Large intestine (tissue), 3 donors: ENCODE data around the gene ATOSB. TPM values are rescaled to one million over a fixed set of nuclear protein-coding genes. Genes with fewer than 3 reads are reported as not detected.

ENCODE experiments used
- DNase-seq, 2 donors: peaks; one replicate each; pipeline versions ENCODE4 v3.0.0 to v3.0.0-alpha.2; 2013
- H3K27ac ChIP-seq: one replicate; pipeline ENCODE4 v1.5.1; 2013; ENCODE audit warnings: low read length
- H3K27me3 ChIP-seq: 2 replicates; pipeline ENCODE4 v1.6.1; 2013; ENCODE audit warnings: low read length; ENCODE audit not compliant: control insufficient read depth, insufficient read depth
- H3K36me3 ChIP-seq: 2 replicates; pipeline ENCODE4 v1.6.1; 2013; ENCODE audit warnings: low read length; ENCODE audit not compliant: control insufficient read depth, insufficient read depth
- H3K4me1 ChIP-seq: one replicate; pipeline ENCODE4 v1.6.1; 2013; ENCODE audit warnings: low read length; ENCODE audit not compliant: control insufficient read depth, insufficient read depth
- H3K4me3 ChIP-seq: one replicate; pipeline ENCODE4 v1.5.1; 2013; ENCODE audit warnings: low read length
- H3K9me3 ChIP-seq: one replicate; pipeline ENCODE4 v1.6.1; 2013; ENCODE audit warnings: mild to moderate bottlenecking, low read depth, low read length, moderate library complexity; ENCODE audit not compliant: control insufficient read depth
- WGBS: methylation state at CpG from one replicate; pipeline ENCODE4 v1.1.5; 2013; ENCODE audit warnings: low lambda C conversion rate; ENCODE audit not compliant: insufficient coverage; 5-methylcytosine and 5-hydroxymethylcytosine counted together
- polyA plus RNA-seq: library from polyadenylated mRNA; unstranded; fragments of 120-200 nt; gene quantifications from one replicate; pipeline ENCODE4 v1.2.1, GENCODE V29; 2013

ATOSB gene
- polyA plus RNA-seq, 1 donor, result 11.4 TPM

- Histone ChIP-seq H3K27me3 (no peaks in the 10 kb centered on the region), H3K9me3 (no peaks in the 10 kb centered on the region), H3K36me3 (peaks cover 50% of the 10 kb centered on the region), H3K27ac (no peak overlapping the region), H3K4me1 (peaks cover 23% of the 10 kb centered on the region), H3K4me3 (no peak overlapping the region)
- DNase-seq, result no peak
- WGBS, result 100% methylated on average over 1 of the region's 13 CpGs
These were observed 9.9 kb downstream of the ATOSB start for GRCh38 chr9:35105571-35106342.

GRCh38 chr9:35105126-35105525 is 10.5 kb downstream of the ATOSB start:
- peaks cover 17% of the 10 kb centered on the region for H3K4me1 ChIP-seq
- no peak overlapping the region for H3K27ac ChIP-seq
- DNase-seq, result no peak
- WGBS, result no CpG with 5 or more reads among the region's 12 CpGs
- H3K4me3 ChIP-seq, result no peak overlapping the region
- H3K9me3 ChIP-seq, result no peaks in the 10 kb centered on the region
- H3K27me3 ChIP-seq, result no peaks in the 10 kb centered on the region
- H3K36me3 ChIP-seq, result peaks cover 56% of the 10 kb centered on the region

GRCh38 chr9:35104586-35104985 is 11.1 kb downstream of the ATOSB start:
- peaks cover 17% of the 10 kb centered on the region for H3K4me1 ChIP-seq
- no peak overlapping the region for H3K27ac ChIP-seq
- H3K36me3 ChIP-seq, result peaks cover 60% of the 10 kb centered on the region
- no peak for DNase-seq
- H3K27me3 ChIP-seq, result no peaks in the 10 kb centered on the region
- no peaks in the 10 kb centered on the region for H3K9me3 ChIP-seq
- H3K4me3 ChIP-seq, result no peak overlapping the region
- WGBS, result no CpG with 5 or more reads among the region's 4 CpGs

GRCh38 chr9:35103660-35104191 is 11.9 kb downstream of the ATOSB start:
- peak overlapping the region; percentile 61 for H3K27ac ChIP-seq
- DNase-seq, result no peak
- peaks cover 60% of the 10 kb centered on the region for H3K36me3 ChIP-seq
- no peaks in the 10 kb centered on the region for H3K9me3 ChIP-seq
- H3K27me3 ChIP-seq, result no peaks in the 10 kb centered on the region
- peaks cover 17% of the 10 kb centered on the region for H3K4me1 ChIP-seq
- no CpG with 5 or more reads among the region's 5 CpGs for WGBS
- H3K4me3 ChIP-seq, result peak overlapping the region; percentile 93

- Histone ChIP-seq H3K36me3 (peaks cover 56% of the 10 kb centered on the region), H3K9me3 (no peaks in the 10 kb centered on the region)
- 0% methylated on average over 3 of the region's 57 CpGs for WGBS
These were observed 12.6 kb downstream of the ATOSB start, which contains the start of gene STOML2 for GRCh38 chr9:35102769-35103659. STOML2 (minus strand) TSS chr9:35103131; CDS start chr9:35103094, 37 bp downstream.

GRCh38 chr9:35102465-35102768 is 13.2 kb downstream of the ATOSB start:
- Histone ChIP-seq H3K4me1 (peaks cover 17% of the 10 kb centered on the region), H3K9me3 (no peaks in the 10 kb centered on the region), H3K27me3 (no peaks in the 10 kb centered on the region), H3K4me3 (peak overlapping the region; percentile 93), H3K27ac (peak overlapping the region; percentile 68), H3K36me3 (peaks cover 50% of the 10 kb centered on the region)
- no CpG with 5 or more reads among the region's 10 CpGs for WGBS
- no peak for DNase-seq

More at GRCh38 chr9:35102769-35103659, 12.6 kb downstream of the ATOSB start, which contains the start of gene STOML2:
- Histone ChIP-seq H3K4me3 (peak within 1 kb of the TSS; percentile 93), H3K27ac (peak within 1 kb of the TSS; percentile 68), H3K4me1 (peaks cover 17% of the 10 kb centered on the region), H3K27me3 (no peaks in the 10 kb centered on the region)
- DNase-seq, result peak; percentile 95

- DNase-seq, result no peak
- WGBS, result no CpG with 5 or more reads among the region's 3 CpGs
These were observed 18.1 kb downstream of the ATOSB start for GRCh38 chr9:35097573-35097972.

GRCh38 chr9:35096035-35096849 is 19.4 kb downstream of the ATOSB start, which contains the start of gene PIGO:
PIGO (minus strand) TSS chr9:35096591; CDS start chr9:35095565, 1,026 bp downstream.
- Histone ChIP-seq H3K9me3 (no peaks in the 10 kb centered on the region), H3K36me3 (peaks cover 42% of the 10 kb centered on the region), H3K27me3 (no peaks in the 10 kb centered on the region), H3K4me1 (peaks cover 1% of the 10 kb centered on the region), H3K27ac (peak within 1 kb of the TSS; percentile 98), H3K4me3 (peak within 1 kb of the TSS; percentile 98)
- no CpG with 5 or more reads among the region's 53 CpGs for WGBS
- DNase-seq, result peak; percentile 87 to 96

More at GRCh38 chr9:35097573-35097972, 18.1 kb downstream of the ATOSB start:
- H3K27ac ChIP-seq, result no peak overlapping the region
- peaks cover 12% of the 10 kb centered on the region for H3K4me1 ChIP-seq
- H3K36me3 ChIP-seq, result peaks cover 34% of the 10 kb centered on the region
- no peaks in the 10 kb centered on the region for H3K27me3 ChIP-seq
- H3K9me3 ChIP-seq, result no peaks in the 10 kb centered on the region
- no peak overlapping the region for H3K4me3 ChIP-seq

GRCh38 chr9:35091536-35091935 is 24.1 kb downstream of the ATOSB start:
- H3K27ac ChIP-seq, result no peak overlapping the region
- H3K9me3 ChIP-seq, result no peaks in the 10 kb centered on the region
- no CpG with 5 or more reads among the region's 17 CpGs for WGBS
- no peak overlapping the region for H3K4me3 ChIP-seq
- no peak for DNase-seq
- peaks cover 67% of the 10 kb centered on the region for H3K36me3 ChIP-seq
- H3K27me3 ChIP-seq, result no peaks in the 10 kb centered on the region
- no peaks in the 10 kb centered on the region for H3K4me1 ChIP-seq
